ENCODE data around the gene RALGDS.

The RALGDS gene

GRCh38 chr9:133121915-133122550 lies 993 bp upstream of the RALGDS start:
- DNase-seq: peak in 14 of 56 donors; percentile 22 to 64 (median 52)

DNA sequence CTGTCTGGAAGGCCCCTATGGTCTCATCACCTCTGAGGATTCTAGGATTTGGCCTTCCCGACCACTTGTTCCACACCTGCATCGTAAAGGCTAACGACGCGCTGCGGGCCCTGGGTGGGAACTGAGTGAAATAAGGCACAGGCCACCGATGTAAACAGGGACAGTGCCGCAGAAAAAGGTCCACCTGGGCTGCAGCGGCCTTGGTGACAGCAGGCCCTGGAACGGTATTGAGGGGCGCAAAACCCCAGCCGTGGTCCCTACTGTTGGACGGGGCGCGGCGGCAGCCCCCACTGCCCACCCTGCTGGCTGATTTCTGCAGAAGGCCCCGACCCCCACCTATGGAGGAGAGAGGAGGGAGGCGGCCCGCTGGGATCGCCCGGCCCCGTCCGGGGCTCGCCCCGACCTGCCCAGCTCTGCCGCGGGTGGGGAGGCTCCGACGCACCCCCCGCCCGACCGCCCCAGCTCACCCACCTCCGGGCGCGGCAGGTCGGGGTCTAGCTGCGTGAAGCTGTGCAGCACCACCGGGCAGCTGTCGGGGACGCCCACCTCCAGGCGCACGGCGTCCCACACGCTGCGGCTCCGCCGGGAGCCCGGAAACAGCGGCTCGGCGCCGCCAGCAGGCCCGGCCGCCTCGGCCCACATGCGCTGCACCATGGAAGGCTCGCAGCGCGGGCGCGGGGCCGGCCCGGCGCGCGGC lies 391 bp downstream of the RALGDS start:
- peak in 6 of 56 donors; percentile 55 to 69 (median 64) for DNase-seq

DNA sequence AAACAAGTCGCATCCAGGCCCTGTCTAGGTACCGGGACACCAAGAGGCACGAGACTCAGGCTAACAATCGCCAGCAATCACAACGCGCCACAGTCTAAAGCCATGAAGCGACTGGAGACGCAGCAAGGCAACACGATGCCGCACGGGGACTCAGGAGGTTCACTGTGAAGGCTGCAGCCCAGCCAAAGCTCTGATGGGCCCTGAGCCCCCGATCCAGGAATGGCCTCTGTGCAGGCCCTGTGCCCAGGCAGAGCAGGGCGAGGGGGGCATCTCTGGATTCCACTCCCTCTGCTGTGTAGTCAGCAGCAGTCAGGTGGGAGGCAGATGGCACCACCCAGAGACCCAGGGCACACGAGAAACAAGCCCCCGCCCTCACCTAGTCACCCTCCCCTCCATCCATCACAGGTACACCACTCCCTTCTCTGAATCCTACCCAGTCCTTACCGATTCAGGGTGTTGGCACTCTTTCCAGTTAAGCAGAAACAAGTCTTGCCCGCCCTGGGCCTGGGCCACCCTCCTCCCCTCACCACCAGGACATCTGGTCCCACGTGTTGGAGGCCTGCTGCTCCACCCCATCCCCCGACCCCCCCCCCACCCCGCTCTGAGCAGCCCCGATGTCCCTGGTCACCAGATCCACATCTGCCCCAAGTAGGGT lies 1.1 kb downstream of the RALGDS start:
- peak in 42 of 56 donors; percentile 27 to 82 (median 64) for DNase-seq

DNA sequence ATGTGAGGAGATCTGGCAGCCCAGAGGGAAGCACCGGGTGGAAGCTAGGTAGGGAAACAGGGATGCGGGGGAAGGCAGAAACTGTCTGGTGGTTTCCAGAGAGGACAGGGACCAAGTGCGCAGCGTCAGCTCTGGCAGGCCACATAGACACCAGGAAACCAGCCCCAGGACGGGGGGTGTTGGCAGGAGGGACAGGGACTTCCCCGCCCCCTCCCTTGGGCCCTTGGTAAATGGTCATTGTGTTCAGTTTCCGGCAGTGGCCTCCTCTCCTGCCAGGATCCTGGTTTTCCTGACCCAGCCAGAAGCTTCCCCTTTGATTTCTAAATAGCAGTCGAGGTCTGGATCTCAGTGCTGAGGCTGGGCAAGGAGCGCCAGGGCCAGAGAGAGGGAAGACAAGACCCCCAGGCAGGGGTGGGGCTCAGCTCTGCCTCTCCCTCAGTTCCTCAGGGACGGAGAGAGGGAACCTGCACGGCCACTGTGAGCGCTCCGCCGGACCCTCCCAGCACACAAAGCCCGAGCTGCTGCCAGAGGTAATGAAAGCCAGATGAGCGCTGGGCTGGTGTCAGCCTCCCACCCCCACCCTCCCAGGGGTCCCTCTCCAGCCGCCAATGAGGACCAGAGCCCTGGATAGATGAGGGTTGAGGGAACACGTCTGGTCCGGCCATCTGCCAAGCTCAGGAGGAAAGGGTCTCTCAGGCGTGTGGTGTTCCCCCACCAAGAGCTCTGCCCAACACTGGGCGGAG lies 1.8 kb downstream of the RALGDS start:
- peak in 51 of 56 donors; percentile 25 to 87 (median 73) for DNase-seq

GRCh38 chr9:133118568-133118967 lies 2.5 kb downstream of the RALGDS start:
- no peak for DNase-seq

GRCh38 chr9:133118179-133118520 lies 2.9 kb downstream of the RALGDS start:
- DNase-seq: no peak

DNA sequence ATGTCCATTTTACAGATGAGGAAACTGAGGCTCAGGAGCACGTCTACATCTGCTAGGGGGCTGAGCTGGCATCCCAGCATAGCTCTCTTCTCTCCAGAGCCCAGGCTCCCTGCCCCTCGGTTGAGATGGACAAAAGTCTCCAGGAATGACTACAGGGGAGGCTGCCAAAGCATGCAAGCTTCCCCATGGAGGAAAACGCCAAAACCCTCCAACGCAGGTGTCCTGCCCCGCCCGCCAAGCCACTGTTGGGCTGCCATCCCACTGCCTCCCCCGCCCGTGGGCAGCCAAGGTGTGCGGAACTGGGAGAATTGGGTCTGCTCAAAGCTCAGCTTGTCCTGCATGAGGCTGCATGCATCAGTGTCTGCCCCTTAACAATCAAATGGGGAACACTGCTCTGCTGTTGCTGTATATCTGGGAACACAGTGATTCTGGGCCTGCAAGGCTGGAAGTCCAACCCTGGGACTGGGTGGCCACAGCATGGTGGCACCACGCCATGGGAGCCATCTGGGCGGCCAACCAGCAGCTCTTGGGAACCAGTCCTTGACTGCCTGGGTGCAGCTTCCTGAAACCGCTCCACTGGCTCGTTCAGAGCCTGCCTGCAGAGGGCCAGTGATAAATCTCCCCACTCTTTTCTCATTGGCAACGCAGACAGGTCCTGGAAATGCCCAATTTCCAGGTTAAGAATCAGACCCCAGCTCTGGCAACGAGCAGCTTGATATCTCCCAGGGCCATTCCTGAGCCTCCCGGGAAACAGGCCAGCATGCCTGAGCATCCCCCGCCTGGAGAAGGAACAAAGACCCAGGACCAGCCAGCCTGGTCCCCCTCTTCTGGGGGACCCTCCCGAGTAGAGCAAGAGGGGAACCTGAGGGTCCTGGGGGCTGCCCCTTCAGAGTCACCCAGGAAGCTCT lies 3.5 kb downstream of the RALGDS start:
- peak in 52 of 56 donors; percentile 41 to 91 (median 79) for DNase-seq

DNA sequence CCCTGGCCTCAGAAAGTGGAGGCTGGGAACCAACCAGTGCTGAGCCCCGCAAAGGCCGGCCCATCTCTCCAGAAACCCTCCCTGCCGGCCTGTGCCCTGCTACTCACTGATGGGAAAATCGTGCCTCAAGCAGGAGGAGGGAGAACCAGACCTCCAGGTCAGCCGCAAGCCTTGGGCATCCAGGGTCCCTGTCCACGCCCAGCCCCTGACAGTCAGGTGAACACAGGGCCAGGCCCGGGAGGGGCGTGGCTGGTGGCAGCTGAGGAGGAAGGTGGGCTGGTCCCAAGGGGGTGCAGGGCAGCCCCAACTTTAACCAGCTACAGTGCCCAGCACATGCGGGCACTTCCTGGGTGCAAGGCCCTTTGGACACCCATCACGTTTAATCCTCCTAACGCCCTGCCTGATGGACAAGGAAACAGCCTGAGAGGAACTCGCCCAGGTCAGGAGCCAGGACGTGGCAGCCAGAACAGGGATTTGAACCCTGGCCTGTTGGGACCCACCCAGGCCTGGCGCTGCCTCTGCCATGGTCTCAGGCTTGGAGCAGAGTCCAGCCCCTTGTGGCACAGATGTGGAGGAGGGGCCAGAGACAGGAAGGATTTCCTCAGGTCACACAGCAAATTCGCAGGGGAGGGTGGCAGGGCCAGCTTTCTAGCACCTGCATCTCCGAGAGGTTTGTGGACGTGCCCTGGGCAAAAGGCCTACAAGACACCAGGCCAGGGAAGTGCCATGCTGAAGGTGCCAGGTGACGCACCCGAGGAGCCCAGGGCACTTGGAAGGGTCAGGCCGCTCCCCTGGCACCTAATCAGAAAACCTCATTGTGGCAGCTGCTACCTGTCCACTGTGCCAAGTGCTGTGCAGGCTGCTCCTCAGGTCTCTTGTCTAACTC lies 4.5 kb downstream of the RALGDS start:
- no peak for DNase-seq

- peak in 14 of 56 donors; percentile 22 to 70 (median 46) for DNase-seq
Measured at GRCh38 chr9:133115604-133116345, 5.3 kb downstream of the RALGDS start.

- peak in 1 of 56 donors; percentile 59 for DNase-seq
Measured at GRCh38 chr9:133114886-133115603, 6.0 kb downstream of the RALGDS start.

GRCh38 chr9:133113949-133114885 lies 6.8 kb downstream of the RALGDS start:
- DNase-seq: peak in 44 of 56 donors; percentile 19 to 79 (median 58)

DNA sequence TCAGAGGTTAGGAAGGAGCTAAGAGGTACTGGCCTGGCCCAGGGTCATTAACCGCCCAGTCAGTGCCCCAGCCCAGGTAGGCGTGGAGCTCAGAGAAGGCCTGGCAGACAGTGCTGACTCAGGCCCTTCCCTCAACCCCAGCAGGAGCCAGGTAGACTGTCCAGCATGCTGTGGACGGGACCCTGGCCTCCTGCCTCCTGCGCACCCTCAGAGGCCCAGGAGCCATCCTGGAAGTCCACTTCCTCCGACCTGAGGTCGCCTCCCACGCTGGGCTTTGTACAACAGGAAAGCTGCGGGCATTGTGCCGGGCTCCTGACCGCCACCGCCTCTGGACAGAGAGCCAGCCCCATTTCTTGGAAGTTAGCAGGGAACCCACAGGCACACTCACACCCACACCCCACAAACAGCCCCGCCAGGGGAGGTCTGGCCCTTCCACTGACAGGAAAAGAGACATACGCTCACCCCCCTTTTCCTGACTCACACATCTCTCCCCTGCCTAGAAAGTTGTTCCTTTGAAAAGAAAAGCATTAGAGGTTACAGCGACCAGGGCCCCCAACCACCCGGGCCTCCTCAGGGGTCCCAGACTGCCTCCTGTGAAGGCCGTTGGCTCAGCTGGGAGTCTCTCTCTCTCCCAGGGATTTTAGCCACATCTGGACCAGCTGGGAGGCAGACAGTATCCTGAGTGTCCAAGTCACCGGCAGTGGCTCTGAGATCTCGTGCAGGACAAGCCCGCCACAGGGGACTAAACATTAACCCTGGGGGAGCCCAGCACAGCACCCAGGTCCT lies 7.7 kb downstream of the RALGDS start:
- peak in 8 of 56 donors; percentile 23 to 49 (median 37) for DNase-seq

- DNase-seq: peak in 4 of 56 donors; percentile 15 to 47 (median 22)
Measured at GRCh38 chr9:133112663-133113026, 8.4 kb downstream of the RALGDS start.

DNA sequence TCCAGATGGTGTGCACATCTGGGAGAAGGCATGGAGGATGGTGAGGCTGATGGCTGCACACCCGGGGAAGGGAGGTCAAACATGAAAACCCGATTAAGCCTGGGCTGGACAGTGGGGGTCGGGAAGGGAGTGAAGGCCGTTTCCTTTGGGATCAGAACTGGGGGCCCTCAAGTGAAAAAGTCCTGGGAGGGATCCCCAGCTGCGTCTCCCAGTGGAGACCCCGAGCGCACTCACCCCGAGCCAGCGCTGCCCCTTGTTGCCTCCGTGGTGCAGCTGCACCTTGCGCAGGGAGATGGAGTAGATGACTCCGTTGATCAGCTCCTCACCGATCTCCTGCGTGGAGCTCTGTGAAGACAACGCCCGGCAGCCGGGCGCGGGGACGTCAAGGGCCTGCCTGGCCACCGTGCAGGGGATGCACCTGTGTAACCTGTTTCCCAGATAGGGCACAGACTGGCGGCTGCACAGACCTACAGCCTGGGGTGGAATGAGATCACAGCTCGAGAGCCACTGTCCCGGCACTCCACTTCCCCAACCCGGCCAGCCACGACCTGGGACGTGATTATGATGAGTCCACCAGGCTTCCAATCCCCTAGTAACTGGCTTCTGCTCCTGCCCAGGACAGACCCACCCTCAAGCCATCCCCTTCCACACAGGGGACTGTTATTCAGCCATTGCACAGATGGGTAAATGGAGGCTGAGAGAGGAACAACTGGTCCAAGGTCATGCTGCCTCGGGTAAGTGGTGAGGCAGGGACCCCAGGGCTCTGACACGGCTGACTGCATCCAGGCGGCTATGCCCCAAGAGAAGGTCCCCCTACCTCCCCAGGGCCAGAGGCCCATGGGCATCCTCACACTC lies 9.0 kb downstream of the RALGDS start:
- DNase-seq: no peak

Measured in nucleus accumbens (tissue), 56 donors.